HG02973 (cell line): ENCODE measurements around the gene PLCB1.
"Not testable (repeated sequence)": the region's sequence is repeated elsewhere in the genome, so short reads cannot be mapped to it uniquely, and the experiment has no call there.

Experiments
- ATAC-seq: cut with Tn5 transposase; IDR thresholded peaks from one replicate; pipeline ENCODE4 v1.9.1; 2021; ENCODE audit warnings: moderate library complexity; ENCODE audit not compliant: unreplicated experiment

Gene PLCB1

GRCh38 chr20:8798505-8798904, 666.4 kb downstream of the PLCB1 start:
- no peak for ATAC-seq

GRCh38 chr20:8800089-8800488, 668.0 kb downstream of the PLCB1 start:
- ATAC-seq, result no peak

GRCh38 chr20:8801686-8802085, 669.6 kb downstream of the PLCB1 start:
- ATAC-seq, result no peak

- no peak for ATAC-seq
These were observed 671.0 kb downstream of the PLCB1 start for GRCh38 chr20:8803065-8803464.

GRCh38 chr20:8803941-8804340, 671.9 kb downstream of the PLCB1 start:
- ATAC-seq, result no peak

- ATAC-seq, result no peak
These were observed 673.8 kb downstream of the PLCB1 start for GRCh38 chr20:8805737-8806442.

- ATAC-seq, result no peak
These were observed 675.6 kb downstream of the PLCB1 start for GRCh38 chr20:8807480-8808201.

GRCh38 chr20:8808202-8808535, 676.1 kb downstream of the PLCB1 start:
- ATAC-seq, result no peak

GRCh38 chr20:8809107-8809953, 677.3 kb downstream of the PLCB1 start:
- ATAC-seq, result no peak

GRCh38 chr20:8811801-8812594, 679.9 kb downstream of the PLCB1 start:
- no peak for ATAC-seq

GRCh38 chr20:8812817-8813216, 680.8 kb downstream of the PLCB1 start:
- no peak for ATAC-seq

- no peak for ATAC-seq
These were observed 683.1 kb downstream of the PLCB1 start for GRCh38 chr20:8815208-8815607.

GRCh38 chr20:8829256-8829655, 697.2 kb downstream of the PLCB1 start:
- ATAC-seq, result no peak

GRCh38 chr20:8834294-8834693, 702.2 kb downstream of the PLCB1 start:
- not testable (repeated sequence) for ATAC-seq

- ATAC-seq, result no peak
These were observed 702.8 kb downstream of the PLCB1 start for GRCh38 chr20:8834851-8835250.

GRCh38 chr20:8837396-8837795, 705.3 kb downstream of the PLCB1 start:
- no peak for ATAC-seq

- no peak for ATAC-seq
These were observed 710.5 kb downstream of the PLCB1 start for GRCh38 chr20:8842525-8842924.

- no peak for ATAC-seq
These were observed 712.1 kb downstream of the PLCB1 start for GRCh38 chr20:8844179-8844578.

- ATAC-seq, result no peak
These were observed 717.9 kb downstream of the PLCB1 start for GRCh38 chr20:8849990-8850389.

GRCh38 chr20:8851446-8851845, 719.4 kb downstream of the PLCB1 start:
- no peak for ATAC-seq

GRCh38 chr20:8851919-8852318, 719.9 kb downstream of the PLCB1 start:
- ATAC-seq, result not testable (repeated sequence)
